HG03060 (cell line): ENCODE measurements around the gene GNG13.
"Not testable (repeated sequence)": the region's sequence is repeated elsewhere in the genome, so short reads cannot be mapped to it uniquely, and the experiment has no call there.

Source experiments
- ATAC-seq: cut with Tn5 transposase; IDR thresholded peaks from one replicate; pipeline ENCODE4 v1.9.1; 2021; ENCODE audit warnings: low read depth, moderate number of reproducible peaks; ENCODE audit not compliant: unreplicated experiment

GNG13 gene, protein sequence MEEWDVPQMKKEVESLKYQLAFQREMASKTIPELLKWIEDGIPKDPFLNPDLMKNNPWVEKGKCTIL

DNA sequence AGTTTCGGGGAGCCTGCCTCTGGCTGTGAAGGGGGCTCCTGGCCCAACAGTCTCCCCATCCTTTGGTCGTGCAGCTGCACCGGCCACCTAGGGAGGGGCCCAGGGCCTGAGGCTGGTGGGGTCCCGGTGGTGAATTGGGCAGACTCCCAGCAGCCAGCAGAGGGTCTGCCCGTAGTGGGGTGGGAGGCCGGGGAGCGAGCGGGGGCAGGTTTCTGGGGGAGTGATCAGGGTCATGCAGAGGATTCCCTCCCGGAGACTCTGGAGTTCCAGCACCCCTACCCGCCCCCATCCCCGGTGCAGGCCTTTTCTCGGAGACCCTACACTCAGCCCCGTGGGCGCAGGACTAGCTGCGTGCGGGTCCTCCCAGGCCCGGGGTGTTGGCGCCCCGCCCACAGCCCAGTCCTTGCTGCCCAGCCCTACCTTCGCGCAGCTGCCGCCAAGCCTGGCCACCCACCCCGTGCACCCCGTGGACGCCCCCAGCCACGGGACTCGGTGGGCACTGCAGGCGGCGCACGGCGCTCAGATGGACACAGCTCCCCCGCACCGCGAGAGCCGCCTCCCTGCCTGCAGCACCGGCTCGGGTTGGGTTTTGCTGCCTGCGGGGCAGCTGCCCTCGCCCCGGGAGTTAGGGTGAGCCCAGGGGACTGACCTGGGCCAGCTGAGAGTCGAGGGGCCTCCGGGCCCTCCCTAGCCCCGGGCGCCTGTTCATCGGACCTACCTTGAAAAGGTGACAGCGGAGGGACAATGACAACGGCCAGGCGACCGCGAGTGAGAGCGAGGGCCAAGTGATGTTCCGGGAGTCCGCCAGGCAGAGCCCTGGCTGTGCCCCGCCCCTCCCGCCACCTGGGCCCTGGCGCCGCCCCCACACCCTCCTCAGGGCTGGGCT lies at the start of gene GNG13:
TSS of gene GNG13 (minus strand) at position 787 of the 886 bp plus-strand sequence. CDS start 1,657 bp downstream, outside the sequence.
- no peak for ATAC-seq

DNA sequence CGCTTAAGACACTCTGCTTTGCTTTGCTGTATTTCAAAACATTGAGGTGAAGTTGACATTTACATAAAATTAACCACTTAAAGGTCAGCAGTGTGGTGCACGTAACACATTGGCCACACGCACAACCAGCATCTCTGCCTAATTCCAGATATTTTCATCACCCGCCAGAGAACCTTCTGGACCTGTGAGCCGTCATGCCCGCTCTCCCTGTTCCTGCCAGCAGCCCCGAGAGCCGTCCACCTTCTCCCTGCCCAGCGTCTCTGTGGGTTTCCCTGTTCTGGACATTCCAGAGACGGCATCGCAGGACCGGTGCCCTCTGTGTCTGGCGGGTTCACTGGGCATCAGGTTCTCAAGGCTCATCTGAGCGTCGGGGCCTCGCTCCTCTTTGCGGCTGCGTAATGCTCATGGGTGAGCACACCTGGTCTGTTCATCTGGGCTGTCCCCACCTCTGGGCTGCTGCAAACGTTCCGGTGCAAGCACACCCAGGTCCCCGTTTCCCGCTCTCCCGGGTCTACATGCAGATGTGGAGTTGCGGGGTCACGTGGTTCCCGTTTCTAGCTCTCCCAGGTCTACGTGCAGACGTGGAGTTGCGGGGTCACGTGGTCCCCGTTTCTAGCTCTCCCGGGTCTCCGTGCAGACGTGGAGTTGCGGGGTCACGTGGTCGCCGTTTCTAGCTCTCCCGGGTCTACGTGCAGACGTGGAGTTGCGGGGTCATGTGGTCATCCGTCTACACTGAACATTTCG lies 48.1 kb upstream of the GNG13 start:
- ATAC-seq, result no peak

DNA sequence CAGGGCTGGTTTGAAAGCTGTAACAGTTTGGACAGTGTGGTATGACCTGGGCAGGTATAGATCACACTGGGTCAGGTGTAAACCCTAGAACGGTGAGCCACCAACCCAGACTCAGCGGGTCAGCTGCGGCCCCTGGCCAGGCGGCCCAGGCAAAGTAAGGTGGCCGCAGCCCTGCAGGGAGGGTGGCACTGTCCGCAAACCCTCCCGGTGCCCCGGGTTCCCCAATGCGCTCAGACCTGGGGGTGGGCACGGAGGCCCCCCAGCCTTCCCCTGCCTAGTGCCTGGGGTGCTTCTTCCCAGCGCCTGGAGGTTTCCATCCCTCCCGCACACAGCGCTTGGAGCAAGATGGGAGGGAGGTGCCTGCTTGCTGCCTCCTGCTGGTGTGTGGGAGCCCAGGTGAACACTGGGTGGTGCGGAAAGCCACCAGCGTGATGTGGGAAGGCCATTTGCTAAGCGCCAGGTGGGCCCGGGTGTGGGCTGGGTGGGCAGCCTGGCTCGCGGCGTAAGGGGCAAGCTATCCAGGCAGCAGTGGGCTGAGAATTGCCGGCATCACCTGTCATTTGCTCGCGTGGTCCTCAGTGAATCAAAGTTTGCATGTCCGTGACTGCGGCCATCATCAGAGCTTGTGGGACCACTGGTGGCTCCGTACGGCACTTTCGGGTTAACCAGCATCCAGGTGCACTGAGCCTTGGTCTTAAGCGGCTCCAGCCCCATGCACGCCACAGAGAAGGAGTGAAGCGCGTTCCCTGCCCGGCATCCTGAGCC lies 47.3 kb upstream of the GNG13 start:
- ATAC-seq, result no peak

DNA sequence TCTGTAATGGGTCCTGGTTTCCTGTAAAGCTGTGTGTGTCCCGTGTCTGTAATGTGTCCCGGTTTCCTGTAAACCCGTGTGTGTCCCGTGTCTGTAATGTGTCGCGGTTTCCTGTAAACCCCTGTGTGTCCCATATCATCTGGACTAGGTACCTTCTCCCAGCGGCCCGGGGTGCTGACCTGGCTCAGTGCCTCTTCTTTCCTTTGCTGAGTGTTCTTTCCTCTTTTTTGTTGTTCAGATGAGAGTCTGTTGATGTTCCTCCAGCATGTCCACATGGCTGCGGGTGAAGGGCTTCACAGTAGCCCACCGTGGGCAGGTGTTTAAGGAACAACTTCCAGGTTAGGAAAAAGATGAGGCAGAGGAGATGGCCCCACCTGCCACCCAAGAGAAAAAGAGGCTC lies 46.6 kb upstream of the GNG13 start:
- ATAC-seq, result no peak

DNA sequence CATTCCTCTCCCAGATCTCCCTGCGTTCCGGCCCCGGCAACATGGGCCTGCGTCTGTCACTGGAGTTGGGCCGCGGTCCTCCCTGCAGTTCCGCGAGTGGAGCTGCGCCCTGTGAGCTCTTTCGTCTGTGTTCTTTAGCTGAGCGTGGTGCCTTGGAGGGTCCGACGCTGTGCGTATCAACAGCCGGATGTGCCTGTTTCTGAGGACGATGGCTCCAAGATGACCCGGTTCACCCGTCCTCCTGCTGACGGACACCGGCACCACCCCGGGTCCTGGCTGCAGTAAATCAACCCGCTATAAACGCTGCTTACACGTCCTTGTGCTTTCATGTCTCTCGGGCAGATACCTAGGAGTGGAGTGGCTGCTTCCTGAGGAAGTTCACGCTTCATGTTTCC lies 44.8 kb upstream of the GNG13 start:
- ATAC-seq, result no peak

DNA sequence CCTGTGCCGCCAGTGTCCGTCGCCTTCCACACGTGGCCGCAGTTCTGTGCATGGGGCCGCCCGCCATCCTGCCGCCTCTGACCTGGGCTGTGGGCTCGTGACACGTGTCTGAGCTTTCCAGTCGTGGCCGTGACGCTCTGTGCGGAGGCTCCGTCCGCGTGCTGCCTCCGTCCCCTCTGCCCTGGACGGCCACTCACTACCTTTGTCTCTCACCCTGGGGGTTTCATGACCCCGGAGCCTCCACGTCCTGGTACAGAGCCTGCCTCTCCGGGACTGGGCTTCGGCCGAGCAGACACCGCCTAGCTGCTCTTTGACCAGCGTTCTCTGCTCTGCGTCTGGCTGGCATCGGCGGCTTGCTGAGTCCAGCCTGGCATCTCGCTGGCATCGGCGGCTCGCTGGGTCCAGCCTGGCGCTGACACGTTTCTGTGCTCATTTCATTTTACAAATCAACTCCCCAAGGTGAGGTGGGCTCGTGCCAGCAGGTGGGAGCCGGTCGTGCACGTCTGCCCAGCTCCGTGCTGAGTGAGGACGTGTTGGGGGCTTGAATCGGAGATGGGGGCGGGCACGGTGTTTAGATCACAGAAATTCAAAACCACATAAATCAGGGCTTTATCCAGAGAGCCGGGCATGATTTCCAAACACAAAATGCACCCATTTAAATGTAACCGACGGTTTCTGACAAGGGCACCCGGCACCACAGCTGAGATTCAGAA lies 44.3 kb upstream of the GNG13 start:
- no peak for ATAC-seq

DNA sequence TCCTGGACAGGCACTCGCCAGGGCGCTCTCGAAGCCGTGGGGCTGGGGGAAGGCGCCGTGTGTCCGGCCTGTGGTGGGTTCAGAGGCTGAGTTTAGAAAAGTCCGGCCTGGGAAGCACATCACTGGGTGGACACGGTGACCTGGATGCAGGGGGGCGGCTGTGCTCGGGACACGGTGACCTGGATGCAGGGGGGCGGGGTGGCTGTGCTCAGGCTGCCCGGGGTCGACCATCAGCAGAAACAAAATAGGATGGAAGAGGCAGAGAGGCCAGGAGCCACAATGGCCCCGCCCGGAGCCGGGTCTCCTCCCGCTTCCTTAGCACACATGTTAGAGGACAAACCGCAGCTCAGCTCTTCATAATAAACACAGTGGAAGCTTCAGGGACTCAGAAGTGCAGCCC lies 43.2 kb upstream of the GNG13 start:
- ATAC-seq, result no peak

DNA sequence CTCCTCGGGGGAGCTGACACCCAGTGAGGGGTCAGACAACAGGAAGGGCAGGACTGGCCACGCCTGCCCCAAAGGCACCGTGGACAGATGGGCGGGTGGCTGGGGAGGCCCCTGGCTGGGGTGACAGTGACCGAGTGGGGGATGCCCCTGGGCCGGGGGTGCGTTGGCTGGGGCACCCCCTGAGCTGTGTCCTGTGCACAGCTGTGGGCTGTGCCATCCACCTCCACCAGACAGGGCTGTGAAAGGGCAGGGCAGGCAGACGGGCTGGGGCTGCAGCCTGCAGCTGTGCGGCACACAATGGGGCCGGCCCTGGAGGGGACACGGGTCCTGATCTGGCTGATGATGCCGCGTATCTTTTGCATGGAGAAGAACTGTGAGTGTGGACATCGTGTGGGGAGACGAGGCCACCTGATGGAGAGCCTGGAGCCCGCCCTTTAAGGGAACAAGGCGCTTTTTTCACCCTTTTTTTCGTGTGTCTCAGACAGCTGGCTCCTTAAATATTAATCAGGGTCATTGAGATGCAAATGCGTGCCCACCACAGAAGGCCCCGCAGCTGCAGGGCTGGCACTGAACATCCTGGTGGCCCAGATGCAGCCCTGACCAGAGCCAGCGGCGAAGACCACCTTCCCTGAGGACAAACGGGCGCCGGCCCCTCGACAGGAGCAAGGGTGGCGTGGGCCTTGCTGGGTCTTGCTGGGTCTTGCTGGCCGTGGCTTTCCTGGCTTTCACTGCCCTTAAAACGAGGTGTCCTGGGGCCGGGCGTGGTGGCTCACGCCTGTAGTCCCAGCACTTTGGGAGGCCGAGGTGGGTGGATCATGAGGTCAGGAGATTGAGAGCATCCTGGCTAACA lies 42.4 kb upstream of the GNG13 start:
- ATAC-seq, result no peak

DNA sequence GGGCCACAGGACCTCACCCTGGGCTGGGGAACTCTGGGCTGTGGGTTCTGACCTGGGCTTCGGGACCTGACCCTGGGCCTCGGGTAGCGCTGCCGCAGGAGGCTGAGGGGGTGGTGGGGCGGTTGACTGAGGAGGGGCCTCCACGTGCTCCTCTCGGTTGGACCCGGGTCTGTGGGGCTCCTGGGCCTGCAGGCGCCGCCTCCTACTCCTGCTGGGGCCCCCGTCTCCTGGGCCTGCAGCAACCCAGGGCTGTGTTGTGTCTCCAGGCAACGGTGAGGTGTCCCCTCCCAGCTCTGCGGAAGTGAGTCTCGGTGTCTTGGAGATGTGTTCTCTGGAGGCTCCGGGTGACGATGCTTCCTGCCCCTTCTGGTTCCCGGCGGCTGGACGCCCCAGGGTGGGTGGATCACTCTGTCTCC lies 41.5 kb upstream of the GNG13 start:
- no peak for ATAC-seq

DNA sequence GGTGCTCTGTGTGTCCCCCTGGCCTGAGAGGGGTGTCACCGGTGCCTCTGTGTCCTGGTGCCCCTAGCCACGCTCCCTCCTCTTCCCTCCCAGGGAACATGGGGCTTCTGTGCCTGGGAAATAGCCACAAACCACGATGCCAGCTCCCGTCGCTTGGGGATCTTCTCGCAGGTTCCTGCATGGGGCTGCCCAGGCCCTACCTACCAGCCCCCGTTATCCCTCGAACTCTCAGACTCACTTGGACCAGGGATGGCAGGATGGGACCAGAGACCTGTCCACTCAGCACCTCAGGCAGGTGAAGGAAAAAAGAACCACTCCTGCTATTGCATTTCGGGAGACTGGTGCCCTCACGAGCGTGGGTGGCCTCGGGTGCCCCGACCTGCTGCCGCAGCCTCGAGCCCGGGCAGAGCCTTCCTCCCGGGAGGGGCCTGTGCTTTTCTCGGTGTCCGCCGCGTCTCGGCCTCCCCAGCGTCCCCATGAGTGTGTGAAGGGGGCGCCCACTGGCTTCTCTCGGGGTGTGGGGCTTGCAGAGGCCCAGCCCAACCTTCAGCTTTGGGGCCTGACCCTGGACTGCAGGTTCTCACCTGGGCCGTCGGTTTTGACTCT lies 41.0 kb upstream of the GNG13 start:
- no peak for ATAC-seq

DNA sequence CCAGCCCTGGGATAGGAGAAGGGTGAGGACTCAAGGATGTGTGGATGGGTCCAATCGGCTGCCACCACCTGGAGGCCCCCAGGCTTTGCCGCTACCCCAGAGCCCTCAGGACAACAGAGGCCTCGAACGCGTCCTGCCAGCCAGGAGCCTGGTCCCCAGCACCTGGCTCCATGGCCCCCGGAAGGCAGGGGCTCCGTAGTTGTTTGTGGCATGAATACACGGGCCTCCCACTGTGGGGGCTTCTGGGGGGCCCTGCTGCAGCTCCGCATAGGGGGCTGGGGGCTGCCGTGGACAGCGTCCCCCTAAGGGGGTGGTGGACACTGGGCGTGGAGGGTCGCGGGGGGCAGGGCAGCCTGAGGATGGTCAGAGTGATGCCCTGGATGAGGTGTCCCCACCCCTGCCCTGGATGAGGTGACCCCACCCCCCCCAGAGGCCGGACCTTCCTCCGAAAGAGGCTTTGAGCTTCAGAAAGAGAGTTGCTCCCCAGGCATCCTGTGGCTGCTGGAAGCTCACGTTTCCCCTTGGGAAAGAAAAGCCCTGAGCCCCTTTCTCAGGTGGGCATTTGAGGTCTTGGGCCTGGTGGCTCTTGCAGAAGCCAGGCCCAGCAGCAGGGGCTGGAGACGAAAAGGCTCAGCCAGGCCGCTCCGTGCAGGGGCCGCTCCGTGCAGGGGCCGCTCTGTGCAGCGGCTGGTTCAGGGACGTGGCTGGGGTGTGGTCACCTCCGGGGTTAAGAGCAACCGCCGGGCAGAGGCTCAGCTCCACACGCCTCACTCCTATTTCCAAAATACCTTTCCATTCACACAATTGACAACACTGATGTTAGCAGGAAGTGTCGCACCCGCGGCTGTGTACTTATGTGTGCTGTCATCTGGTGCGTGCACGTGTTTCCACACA lies 40.3 kb upstream of the GNG13 start:
- no peak for ATAC-seq

DNA sequence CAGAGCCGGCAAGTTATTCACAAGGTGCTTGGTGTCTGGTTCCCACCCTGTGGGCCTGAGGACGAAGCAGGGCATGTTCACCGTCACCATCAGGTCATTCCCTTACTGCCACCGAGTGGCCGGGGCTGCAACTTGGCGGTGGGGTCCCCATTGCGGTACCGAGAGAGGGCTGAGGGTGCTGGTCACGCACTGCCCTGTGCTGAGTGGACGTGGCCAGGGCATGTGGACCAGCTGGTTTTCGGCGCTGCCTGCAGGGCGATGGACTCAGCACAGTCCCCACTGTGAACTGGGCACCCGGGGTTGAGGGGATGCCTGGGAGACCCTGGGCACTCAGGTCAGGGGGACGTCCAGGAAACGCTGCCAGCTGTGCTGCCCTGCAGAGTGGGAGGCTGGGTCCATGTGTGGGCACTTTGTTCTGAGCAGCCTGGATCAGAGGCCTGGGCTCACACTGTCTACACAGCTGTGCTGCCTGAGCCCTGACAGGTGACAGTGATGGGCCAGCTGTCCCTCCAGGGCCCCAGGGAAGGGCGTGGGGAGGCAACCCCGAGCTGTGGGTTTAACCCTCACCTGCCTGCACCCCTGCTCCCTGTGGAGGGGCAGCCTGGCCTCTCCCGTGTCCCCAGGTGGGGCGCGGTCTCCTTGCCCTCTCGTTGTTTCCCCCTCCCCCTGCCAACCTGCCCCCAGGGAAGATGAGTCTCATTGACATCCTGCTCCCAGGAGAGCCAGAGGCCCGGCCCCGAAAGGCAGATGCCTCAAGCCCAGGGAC lies 39.3 kb upstream of the GNG13 start:
- no peak for ATAC-seq

DNA sequence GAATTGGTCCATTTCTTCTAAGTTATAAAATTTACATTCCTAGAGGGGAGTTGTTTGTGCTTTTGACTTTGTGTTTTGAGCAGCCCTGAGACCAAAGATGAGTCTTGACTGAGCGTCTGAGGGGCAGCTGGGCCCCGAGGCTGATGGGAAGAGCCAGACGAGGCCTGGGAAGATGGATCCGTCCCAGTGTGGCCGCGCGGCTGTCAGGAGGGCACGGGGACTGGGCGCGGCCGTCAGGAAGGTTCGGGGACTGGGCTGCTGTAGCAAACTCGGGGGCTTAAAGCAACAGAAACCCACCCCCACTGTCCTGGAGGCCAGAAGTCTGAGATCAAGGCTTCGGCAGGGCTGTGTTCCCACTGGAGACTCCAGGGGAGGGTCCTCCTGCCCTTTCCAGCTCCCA lies 38.2 kb upstream of the GNG13 start:
- no peak for ATAC-seq

DNA sequence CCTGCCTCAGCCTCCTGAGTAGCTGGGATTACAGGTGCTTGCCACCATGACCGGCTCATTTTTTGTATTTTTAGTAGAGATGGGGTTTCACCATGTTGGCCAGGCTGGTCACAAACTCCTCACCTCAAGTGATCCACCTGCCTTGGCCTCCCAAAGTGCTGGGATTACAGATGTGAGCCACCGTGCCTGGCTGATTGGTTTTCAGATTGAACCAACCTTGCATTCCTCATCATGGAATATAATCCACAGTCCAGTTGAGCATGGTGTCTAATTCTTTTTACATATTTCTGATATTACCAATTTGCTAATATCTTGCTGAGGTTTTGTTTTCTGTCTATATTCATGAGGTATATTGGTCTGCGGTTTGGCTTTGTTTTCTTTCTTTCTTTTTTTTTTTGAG lies 36.3 kb upstream of the GNG13 start:
- not testable (repeated sequence) for ATAC-seq

DNA sequence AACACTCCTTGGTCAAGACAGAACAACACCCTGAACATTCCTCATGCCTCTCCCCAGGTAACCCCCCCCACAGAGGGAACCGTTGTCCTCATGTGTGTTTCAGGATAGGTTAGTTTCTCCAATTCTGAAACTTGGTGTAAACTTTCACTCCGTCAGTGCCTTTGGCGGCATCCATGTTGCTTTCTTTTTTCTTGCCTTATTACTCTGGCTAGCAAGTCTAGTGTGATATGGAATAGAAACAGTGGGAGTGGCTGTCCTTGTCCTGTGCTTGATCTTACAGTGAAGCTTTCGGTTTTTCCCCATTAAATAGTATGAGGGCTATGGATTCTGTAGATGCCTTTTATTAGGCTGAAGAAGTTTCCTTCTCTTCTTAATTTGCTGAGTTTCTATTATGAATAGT lies 35.7 kb upstream of the GNG13 start:
- no peak for ATAC-seq

DNA sequence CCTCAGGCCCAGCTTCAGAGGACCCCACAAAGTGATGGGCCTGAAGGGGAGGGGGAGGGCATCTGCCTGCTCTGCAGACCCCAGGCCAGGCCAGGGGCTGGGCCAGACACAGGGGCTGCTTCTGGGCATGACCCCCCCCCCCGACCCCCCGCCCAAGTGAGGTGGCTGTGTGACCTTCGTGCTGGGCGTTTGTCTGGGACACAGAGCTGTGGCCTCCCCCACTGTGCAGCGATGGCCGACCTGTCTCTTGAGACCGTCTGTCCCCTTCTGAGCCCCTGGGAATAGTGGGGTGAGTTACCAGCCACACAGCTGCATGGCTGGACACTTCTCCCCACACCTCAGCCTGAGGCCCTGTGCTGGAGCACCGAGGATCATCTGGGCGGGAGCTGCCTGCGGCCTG lies 34.8 kb upstream of the GNG13 start:
- no peak for ATAC-seq

DNA sequence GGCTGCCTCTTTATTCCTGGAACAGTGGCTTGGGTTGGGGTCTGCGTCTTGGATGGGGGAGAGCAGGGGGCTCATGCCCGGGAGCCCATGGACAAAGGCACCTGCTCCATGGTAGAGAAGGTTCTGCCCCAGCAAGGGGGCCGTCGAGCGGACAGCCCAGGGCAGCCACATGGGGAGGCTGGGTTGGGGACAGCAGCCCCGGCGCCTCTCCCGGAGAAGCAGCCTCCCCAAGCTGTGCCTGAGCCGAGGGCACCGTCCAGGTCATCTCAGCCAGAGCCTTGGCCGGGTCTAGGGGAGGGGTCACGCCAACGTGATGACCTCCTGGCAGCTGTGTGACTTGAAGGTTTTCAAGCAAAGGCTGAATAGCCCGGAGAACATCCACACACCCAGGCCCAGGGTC lies 32.9 kb upstream of the GNG13 start:
- no peak for ATAC-seq
